K562 (cell line): ENCODE results near the gene NAP1L4. TPM values are rescaled to one million over a fixed set of nuclear protein-coding genes. Genes with fewer than 3 reads are reported as not detected.

Experiments
- BCOR ChIP-seq: fragments of 450-650 bp; IDR thresholded peaks from 2 replicates; pipeline ENCODE4 v1.6.1; 2016
- CREB5 ChIP-seq: fragments of 250-450 bp; sonication (Bioruptor Pico); IDR thresholded peaks from 2 replicates; pipeline ENCODE4 v1.5.0; 2020; ENCODE audit warnings: mild to moderate bottlenecking
- FOXA3 ChIP-seq, 2 experiments: fragments of 450-650 bp in 1 of 2; sonication (generic) in 1 of 2; formaldehyde crosslinking; IDR thresholded peaks in 1 of 2; conservative IDR thresholded peaks in 1 of 2; 2 replicates each; pipeline versions ENCODE4 v1.4.0 to v1.8.0; 2020 to 2022; ENCODE audit warnings: mild to moderate bottlenecking in 2 of 2, missing genetic modification reagents in 1 of 2
- polyA plus RNA-seq, 8 experiments: library from polyadenylated mRNA; depleted of rRNA in 4 of 8; stranded (reverse) in 5 of 8; unstranded in 3 of 8; fragments of >200 nt; fragmentation: Nextera tagmentation in 2 of 8; fragmentation: Illumina TruSeq in 1 of 8; extraction: Ambion mirVana in 2 of 8; extraction: Trizol in 1 of 8; gene quantifications; 2 replicates each; pipeline versions ENCODE4 v1.2.1 to v1.2.3, GENCODE V29; 2011 to 2014; ENCODE audit warnings: inconsistent platforms in 1 of 8, missing spikeins in 1 of 8
- total RNA-seq, 7 experiments: library from RNA; depleted of rRNA in 6 of 7; stranded (reverse); fragments of >200 nt in 6 of 7; fragmentation: Illumina TruSeq in 2 of 7; extraction: Trizol in 2 of 7; gene quantifications; 2 replicates each; pipeline versions ENCODE4 v1.2.1 to v1.2.3, GENCODE V29; 2011 to 2021; ENCODE audit warnings: low replicate concordance in 1 of 7
- TF ChIP-seq, protein P1 (sequence below), 2 experiments: fragments of 450-650 bp; formaldehyde crosslinking in 1 of 2; IDR thresholded peaks; 2 replicates each; pipeline versions ENCODE4 v1.4.0 to v1.6.1; 2014 to 2020; ENCODE audit warnings: mild to moderate bottlenecking in 2 of 2, borderline replicate concordance in 1 of 2, low read depth in 1 of 2

Gene NAP1L4
- total and polyA plus RNA-seq, 9 of the 15 experiments (the other 6 are each of a cell fraction or from before 2014, with no cell fraction given) = 34.1 to 237 (median 179) TPM

DNA sequence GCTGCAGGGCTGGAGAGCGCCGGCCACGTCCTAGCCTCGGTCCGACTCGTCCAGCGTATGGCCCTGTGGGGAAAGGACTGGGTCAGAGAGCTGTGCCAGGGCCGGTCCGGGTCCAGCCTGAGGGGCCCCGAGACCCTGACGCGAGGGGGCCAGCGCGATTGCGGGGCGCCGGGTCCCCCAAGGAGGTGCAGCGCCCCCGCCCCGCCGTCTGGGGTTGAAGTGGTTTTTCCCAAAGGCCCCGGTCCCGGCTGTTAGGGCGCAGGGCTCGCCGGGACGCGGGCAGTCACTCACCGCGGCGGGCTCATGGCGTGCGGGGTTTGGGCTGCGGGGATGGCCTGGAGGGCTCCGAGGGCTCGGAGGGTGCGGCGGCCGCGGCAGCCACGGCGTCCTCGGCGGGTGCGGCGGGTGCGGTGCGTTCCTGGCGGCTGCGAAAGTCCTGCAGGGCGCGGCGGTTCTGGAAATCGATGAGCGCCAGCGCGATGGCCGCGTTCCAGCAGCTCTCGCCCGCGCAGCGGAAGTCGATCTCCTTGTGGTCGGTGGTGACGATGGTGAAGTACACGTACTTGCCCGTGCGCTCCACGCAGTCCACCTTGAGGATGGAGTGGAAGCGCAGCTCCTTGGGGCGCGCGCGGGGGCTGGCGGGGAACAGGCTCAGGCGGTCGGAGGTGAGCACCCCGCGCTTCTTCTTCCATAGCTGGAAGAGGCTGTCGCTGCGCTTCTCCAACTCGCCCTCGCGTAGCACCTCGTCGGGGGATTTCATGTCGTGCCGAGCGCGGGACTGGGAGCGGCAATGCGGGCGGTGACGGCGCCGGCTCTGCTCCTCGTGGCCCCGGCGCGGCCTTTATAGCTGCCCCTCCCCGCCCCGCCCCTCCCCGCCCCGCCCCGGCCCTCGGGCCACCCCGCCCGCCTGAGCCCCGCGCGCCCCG lies 63.3 kb downstream of the NAP1L4 start, which contains the start of gene PHLDA2 (continued):
- TF ChIP-seq, protein P1, sequence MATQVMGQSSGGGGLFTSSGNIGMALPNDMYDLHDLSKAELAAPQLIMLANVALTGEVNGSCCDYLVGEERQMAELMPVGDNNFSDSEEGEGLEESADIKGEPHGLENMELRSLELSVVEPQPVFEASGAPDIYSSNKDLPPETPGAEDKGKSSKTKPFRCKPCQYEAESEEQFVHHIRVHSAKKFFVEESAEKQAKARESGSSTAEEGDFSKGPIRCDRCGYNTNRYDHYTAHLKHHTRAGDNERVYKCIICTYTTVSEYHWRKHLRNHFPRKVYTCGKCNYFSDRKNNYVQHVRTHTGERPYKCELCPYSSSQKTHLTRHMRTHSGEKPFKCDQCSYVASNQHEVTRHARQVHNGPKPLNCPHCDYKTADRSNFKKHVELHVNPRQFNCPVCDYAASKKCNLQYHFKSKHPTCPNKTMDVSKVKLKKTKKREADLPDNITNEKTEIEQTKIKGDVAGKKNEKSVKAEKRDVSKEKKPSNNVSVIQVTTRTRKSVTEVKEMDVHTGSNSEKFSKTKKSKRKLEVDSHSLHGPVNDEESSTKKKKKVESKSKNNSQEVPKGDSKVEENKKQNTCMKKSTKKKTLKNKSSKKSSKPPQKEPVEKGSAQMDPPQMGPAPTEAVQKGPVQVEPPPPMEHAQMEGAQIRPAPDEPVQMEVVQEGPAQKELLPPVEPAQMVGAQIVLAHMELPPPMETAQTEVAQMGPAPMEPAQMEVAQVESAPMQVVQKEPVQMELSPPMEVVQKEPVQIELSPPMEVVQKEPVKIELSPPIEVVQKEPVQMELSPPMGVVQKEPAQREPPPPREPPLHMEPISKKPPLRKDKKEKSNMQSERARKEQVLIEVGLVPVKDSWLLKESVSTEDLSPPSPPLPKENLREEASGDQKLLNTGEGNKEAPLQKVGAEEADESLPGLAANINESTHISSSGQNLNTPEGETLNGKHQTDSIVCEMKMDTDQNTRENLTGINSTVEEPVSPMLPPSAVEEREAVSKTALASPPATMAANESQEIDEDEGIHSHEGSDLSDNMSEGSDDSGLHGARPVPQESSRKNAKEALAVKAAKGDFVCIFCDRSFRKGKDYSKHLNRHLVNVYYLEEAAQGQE (IDR thresholded peaks at IDR 0.05; ENCODE audit: borderline replicate concordance) = 0 out of 2 replicates have a peak, but pooled peaks have one; percentile 10
- TF ChIP-seq, protein P1 (CRISPR knock-in tag; IDR thresholded peaks at IDR 0.05; ENCODE audit: low read depth) = no peak
- TF ChIP-seq BCOR = peak; percentile 70; the same call in 1 of the 2 replicates
- no peak for TF ChIP-seq CREB5 (CRISPR knock-in tag)
- TF ChIP-seq FOXA3 (CRISPR knock-in tag; conservative IDR thresholded peaks at IDR 0.05 in 1 of 2, IDR thresholded peaks at IDR 0.05 in 1 of 2) = 0 out of 4 replicates have a peak, but pooled peaks of 1 of the 2 experiments have one; percentile 13
